ENCODE results near the gene ZMIZ1. TPM values are rescaled to one million over a fixed set of nuclear protein-coding genes. Genes with fewer than 3 reads are reported as not detected.

Gene ZMIZ1
- total RNA-seq, 5 donors from 2014 or later (not counting 1 experiment from before 2014, with no cell fraction given), result 16.8 to 27.1 (median 21.2) TPM

DNA sequence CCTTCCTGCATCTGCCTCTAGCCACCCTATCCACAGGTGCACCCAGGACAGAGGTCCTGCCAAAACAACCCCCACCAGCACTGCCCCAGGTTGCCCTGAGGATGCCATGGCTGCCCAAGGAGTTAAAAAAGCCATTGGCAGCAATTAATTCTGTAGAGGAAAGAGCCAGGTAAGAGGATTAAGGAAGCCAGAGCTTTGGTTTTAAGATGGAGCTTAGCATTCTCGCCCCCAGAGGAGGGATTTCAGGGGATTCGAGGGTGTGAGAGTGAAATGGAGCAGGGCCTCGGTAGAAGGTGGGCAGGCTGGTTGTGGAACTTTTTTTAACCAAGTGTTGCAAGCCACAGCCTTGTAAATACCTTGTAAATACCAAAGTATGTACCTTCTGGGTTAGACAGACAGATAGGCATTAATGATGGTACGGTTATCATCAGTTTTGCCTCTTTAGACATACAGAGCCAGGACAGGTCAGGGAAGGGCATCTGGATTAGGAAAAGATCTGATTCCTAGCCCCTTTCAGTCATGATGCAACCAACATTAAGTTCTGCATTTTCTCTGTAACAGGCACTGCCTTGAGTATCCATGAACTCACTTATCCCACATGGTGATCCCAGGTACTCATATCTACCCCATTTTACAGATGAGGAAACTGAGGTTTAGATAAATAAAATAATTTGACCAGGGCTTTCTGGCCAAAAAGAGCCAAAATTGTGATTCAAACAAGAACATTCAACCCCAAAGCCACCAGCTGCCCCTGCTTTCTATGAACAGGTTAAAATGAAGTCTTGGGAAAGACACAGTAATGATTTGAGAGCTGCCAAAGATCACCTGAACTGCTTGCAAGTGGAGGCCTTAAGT is 157.9 kb downstream of the ZMIZ1 start:
- Mint-ChIP-seq H3K9me3 (no peaks in the 10 kb centered on the region), H3K36me3 (peaks cover 7% of the 10 kb centered on the region), H3K27me3 (no peaks in the 10 kb centered on the region), H3K4me3 (no peak overlapping the region), H3K27ac (no peak overlapping the region), H3K4me1 (no peaks in the 10 kb centered on the region)
- ChIA-PET POLR2A (no interaction called here), CTCF (no interaction called here)
- no peak overlapping the region for H3K4me3 ChIP-seq (ENCODE audit: control insufficient read depth in 1 of 2, extremely low read depth in 1 of 2, low read length in 1 of 2)
- H3K36me3 ChIP-seq (ENCODE audit: control insufficient read depth in 2 of 2, extremely low read depth in 1 of 2, insufficient read depth in 1 of 2, low read length in 1 of 2), result peaks cover 0 to 5% of the 10 kb centered on the region in 2 donors
- H3K27ac ChIP-seq (ENCODE audit: low read length), result no peak overlapping the region
- no peaks in the 10 kb centered on the region for H3K27me3 ChIP-seq (replicated peaks in 1 of 2; ENCODE audit: control insufficient read depth in 2 of 2, extremely low read depth in 1 of 2, insufficient read depth in 2 of 2, low read length in 1 of 2)
- DNase-seq (no peak), ATAC-seq (replicated peaks in 1 of 4) (no peak)
- no peaks in the 10 kb centered on the region for H3K4me1 ChIP-seq (ENCODE audit: control insufficient read depth in 1 of 2, extremely low read depth in 1 of 2, insufficient read depth in 2 of 2, low read length in 2 of 2)
- H3K9me3 ChIP-seq, result no peaks in the 10 kb centered on the region
- 74% methylated on average over 2 of the region's 4 CpGs for WGBS (ENCODE audit: insufficient coverage)

DNA sequence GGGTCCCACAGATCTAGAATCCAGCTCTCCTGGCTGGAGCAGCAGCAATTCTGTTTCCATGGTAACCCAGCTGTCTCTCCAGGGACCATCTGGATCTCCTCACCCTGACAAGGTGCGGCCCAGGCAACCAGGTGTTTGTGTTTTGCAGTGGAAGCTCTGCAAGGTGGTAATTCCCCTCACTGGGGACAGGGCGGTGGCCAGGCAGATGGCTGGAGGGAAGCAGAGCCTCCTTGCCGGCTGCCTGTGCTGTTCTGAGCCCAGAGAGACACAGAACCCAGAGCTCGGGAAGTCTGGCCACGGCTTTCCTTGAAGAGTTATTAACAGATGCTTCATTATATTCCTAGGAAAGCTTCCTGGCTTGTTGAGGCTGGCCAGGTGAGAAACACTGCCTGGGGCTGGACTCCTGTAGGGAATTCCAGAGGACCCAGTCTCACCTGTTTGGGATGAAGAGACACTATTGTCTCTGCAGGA is 160.3 kb downstream of the ZMIZ1 start:
- Histone ChIP-seq H3K4me3 (ENCODE audit: control insufficient read depth in 1 of 2, extremely low read depth in 1 of 2, low read length in 1 of 2) (no peak overlapping the region), H3K36me3 (ENCODE audit: control insufficient read depth in 2 of 2, extremely low read depth in 1 of 2, insufficient read depth in 1 of 2, low read length in 1 of 2) (peaks cover 0 to 5% of the 10 kb centered on the region in 2 donors), H3K9me3 (no peaks in the 10 kb centered on the region), H3K4me1 (ENCODE audit: control insufficient read depth in 1 of 2, extremely low read depth in 1 of 2, insufficient read depth in 2 of 2, low read length in 2 of 2) (no peaks in the 10 kb centered on the region), H3K27ac (ENCODE audit: low read length) (no peak overlapping the region), H3K27me3 (replicated peaks in 1 of 2; ENCODE audit: control insufficient read depth in 2 of 2, extremely low read depth in 1 of 2, insufficient read depth in 2 of 2, low read length in 1 of 2) (no peaks in the 10 kb centered on the region)
- ATAC-seq (replicated peaks in 1 of 4) (no peak), DNase-seq (no peak)
- Mint-ChIP-seq H3K27me3 (no peaks in the 10 kb centered on the region), H3K4me3 (no peak overlapping the region), H3K36me3 (peaks cover 3% of the 10 kb centered on the region), H3K4me1 (no peaks in the 10 kb centered on the region), H3K27ac (no peak overlapping the region), H3K9me3 (no peaks in the 10 kb centered on the region)
- ChIA-PET CTCF (interaction anchor here in 1 of 2 donors (0.5 kb wide), 1 partner anchor 439 kb away, joined by 5 read pairs; no protein-coding TSS in a partner anchor), POLR2A (interaction anchor here in 1 of 2 donors (0.5 kb wide), 1 partner anchor 864 kb away, joined by 3 read pairs; no protein-coding TSS in a partner anchor)
- whole genome bisulfite sequencing (ENCODE audit: insufficient coverage), result 92% methylated on average over 4 of the region's 5 CpGs

DNA sequence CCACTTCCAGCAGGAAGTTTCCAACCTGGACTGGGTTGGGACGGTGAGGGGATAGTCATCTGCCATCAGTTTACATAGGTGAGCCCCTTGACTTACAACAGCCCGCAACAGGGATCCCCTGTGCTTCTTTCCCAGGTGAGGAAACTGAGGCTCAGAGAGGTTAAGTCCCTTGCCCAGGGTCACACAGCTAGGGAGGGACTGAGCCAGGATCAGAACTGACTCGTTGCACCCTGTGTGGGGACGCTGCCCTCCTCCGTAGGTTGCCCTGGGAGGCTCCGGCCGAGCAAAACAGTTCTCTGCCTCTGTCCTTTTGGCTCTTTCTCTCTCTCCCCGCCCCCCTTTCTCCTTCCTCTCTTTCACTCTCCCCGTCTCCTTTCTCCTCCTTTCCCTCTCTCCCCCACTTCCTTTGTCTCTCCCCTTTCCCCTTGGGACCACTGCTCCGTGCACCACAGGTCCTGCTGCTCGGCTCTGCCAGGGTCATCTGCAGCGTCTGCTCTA is 161.1 kb downstream of the ZMIZ1 start:
- Histone ChIP-seq H3K27me3 (replicated peaks in 1 of 2; ENCODE audit: control insufficient read depth in 2 of 2, extremely low read depth in 1 of 2, insufficient read depth in 2 of 2, low read length in 1 of 2) (no peaks in the 10 kb centered on the region), H3K36me3 (ENCODE audit: control insufficient read depth in 2 of 2, extremely low read depth in 1 of 2, insufficient read depth in 1 of 2, low read length in 1 of 2) (peaks cover 0 to 5% of the 10 kb centered on the region in 2 donors), H3K4me3 (ENCODE audit: control insufficient read depth in 1 of 2, extremely low read depth in 1 of 2, low read length in 1 of 2) (no peak overlapping the region), H3K9me3 (no peaks in the 10 kb centered on the region), H3K27ac (ENCODE audit: low read length) (no peak overlapping the region), H3K4me1 (ENCODE audit: control insufficient read depth in 1 of 2, extremely low read depth in 1 of 2, insufficient read depth in 2 of 2, low read length in 2 of 2) (no peaks in the 10 kb centered on the region)
- ChIA-PET POLR2A (no interaction called here), CTCF (no interaction called here)
- no peaks in the 10 kb centered on the region for H3K9me3 Mint-ChIP-seq
- ATAC-seq (replicated peaks in 1 of 4), result no peak
- no peak overlapping the region for H3K27ac Mint-ChIP-seq
- H3K4me1 Mint-ChIP-seq, result no peaks in the 10 kb centered on the region
- no peaks in the 10 kb centered on the region for H3K27me3 Mint-ChIP-seq
- WGBS (ENCODE audit: insufficient coverage), result 89% methylated on average over 12 of the region's 12 CpGs
- no peak for DNase-seq
- H3K36me3 Mint-ChIP-seq, result no peaks in the 10 kb centered on the region
- H3K4me3 Mint-ChIP-seq, result no peak overlapping the region

DNA sequence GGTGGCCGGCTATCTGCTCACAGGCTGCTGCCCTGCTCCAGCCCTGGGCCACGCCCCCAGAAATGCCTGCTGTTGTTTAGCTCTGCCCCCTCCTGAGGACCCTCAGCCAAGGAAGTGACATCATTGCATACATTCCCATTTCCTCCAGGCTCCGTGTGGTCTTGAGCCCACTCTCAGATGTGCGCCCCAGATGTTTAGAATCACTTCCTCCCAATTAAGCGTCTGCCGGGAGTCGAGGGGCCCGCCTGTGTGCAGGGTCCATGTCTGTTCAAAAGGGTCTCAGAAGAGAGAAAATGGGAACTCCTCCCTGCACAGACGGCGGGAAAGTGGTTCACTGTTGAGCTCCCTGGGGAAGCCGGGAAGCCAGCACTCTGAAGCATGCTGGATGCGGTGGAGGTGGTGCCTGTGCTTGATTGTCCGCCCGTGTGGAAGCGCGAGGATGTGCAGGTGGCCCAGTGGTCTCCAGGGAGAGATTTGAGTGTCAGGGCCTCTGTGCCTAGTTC is 161.6 kb downstream of the ZMIZ1 start:
- ChIA-PET POLR2A (interaction anchor here in 1 of 2 donors (0.7 kb wide), 1 partner anchor 8 kb away, joined by 4 read pairs; no protein-coding TSS in a partner anchor), CTCF (interaction anchor here in 1 of 2 donors (0.5 kb wide), 1 partner anchor 717 kb away, joined by 3 read pairs; no protein-coding TSS in a partner anchor)
- H3K27ac Mint-ChIP-seq, result no peak overlapping the region
- ATAC-seq (replicated peaks in 1 of 4) (no peak), DNase-seq (no peak)
- H3K36me3 Mint-ChIP-seq, result peaks cover 2% of the 10 kb centered on the region
- no peak overlapping the region for H3K27ac ChIP-seq (ENCODE audit: low read length)
- no peaks in the 10 kb centered on the region for H3K9me3 Mint-ChIP-seq
- H3K27me3 Mint-ChIP-seq, result no peaks in the 10 kb centered on the region
- no peak overlapping the region for H3K4me3 ChIP-seq (ENCODE audit: control insufficient read depth in 1 of 2, extremely low read depth in 1 of 2, low read length in 1 of 2)
- no peaks in the 10 kb centered on the region for H3K4me1 ChIP-seq (ENCODE audit: control insufficient read depth in 1 of 2, extremely low read depth in 1 of 2, insufficient read depth in 2 of 2, low read length in 2 of 2)
- H3K4me3 Mint-ChIP-seq, result no peak overlapping the region
- no peaks in the 10 kb centered on the region for H3K4me1 Mint-ChIP-seq
- 85% methylated on average over 11 of the region's 16 CpGs for WGBS (ENCODE audit: insufficient coverage)
- H3K36me3 ChIP-seq (ENCODE audit: control insufficient read depth in 2 of 2, extremely low read depth in 1 of 2, insufficient read depth in 1 of 2, low read length in 1 of 2), result peaks cover 0 to 5% of the 10 kb centered on the region in 2 donors
- no peaks in the 10 kb centered on the region for H3K27me3 ChIP-seq (replicated peaks in 1 of 2; ENCODE audit: control insufficient read depth in 2 of 2, extremely low read depth in 1 of 2, insufficient read depth in 2 of 2, low read length in 1 of 2)
- H3K9me3 ChIP-seq, result no peaks in the 10 kb centered on the region

DNA sequence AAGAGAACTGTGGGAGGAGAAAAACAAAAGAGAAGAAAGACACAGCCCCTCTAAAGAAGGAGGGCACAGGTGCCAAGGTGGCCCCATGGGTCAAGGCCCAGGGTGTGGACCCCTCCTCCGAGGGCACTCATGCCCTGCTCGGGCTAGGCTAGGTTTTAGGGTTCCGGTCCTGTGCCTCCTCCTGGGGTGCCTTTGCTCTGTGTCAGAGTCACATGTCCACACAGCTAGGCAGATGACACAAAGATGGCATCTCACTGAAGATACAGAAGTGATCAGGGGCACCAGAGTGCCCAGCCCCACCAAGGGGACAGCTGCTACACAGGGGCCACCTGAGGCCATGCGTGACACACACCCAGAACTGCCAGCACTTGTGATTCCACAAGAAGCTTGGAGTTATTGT is 162.1 kb downstream of the ZMIZ1 start:
- Mint-ChIP-seq H3K27me3 (no peaks in the 10 kb centered on the region), H3K27ac (no peak overlapping the region), H3K4me1 (no peaks in the 10 kb centered on the region), H3K4me3 (no peak overlapping the region), H3K9me3 (no peaks in the 10 kb centered on the region), H3K36me3 (peaks cover 3% of the 10 kb centered on the region)
- no peaks in the 10 kb centered on the region for H3K9me3 ChIP-seq
- no peak overlapping the region for H3K4me3 ChIP-seq (ENCODE audit: control insufficient read depth in 1 of 2, extremely low read depth in 1 of 2, low read length in 1 of 2)
- H3K27me3 ChIP-seq (replicated peaks in 1 of 2; ENCODE audit: control insufficient read depth in 2 of 2, extremely low read depth in 1 of 2, insufficient read depth in 2 of 2, low read length in 1 of 2), result no peaks in the 10 kb centered on the region
- CTCF ChIA-PET, result interaction anchor here in 1 of 2 donors (0.5 kb wide), 1 partner anchor 718 kb away, joined by 3 read pairs; no protein-coding TSS in a partner anchor
- no peak overlapping the region for H3K27ac ChIP-seq (ENCODE audit: low read length)
- WGBS (ENCODE audit: insufficient coverage), result 92% methylated on average over 4 of the region's 4 CpGs
- POLR2A ChIA-PET, result interaction anchor here in 1 of 2 donors (0.7 kb wide), 1 partner anchor 8 kb away, joined by 4 read pairs; no protein-coding TSS in a partner anchor
- no peak for DNase-seq
- H3K4me1 ChIP-seq (ENCODE audit: control insufficient read depth in 1 of 2, extremely low read depth in 1 of 2, insufficient read depth in 2 of 2, low read length in 2 of 2), result no peaks in the 10 kb centered on the region
- H3K36me3 ChIP-seq (ENCODE audit: control insufficient read depth in 2 of 2, extremely low read depth in 1 of 2, insufficient read depth in 1 of 2, low read length in 1 of 2), result peaks cover 0 to 3% of the 10 kb centered on the region in 2 donors
- no peak for ATAC-seq (replicated peaks in 1 of 4)

DNA sequence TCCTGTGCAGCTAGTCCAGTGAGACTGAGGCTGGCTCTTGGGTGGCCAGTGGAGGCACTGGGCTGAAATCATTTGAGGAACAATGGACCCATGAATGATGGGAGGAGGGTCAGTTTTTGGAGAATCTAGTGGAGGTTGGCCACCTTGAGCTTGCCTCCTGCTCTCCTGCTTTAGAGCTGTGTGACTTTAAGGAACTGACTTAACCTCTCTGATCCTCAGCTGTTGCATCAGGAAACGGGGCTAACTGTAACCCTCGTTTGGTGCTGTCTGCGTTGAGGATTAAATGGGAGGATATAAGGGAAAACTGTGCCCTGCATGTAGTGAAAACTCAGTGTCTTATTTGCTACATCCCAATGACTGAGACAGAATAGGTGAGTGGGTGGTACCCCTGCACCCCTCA is 163.1 kb downstream of the ZMIZ1 start:
- Histone ChIP-seq H3K4me3 (ENCODE audit: control insufficient read depth in 1 of 2, extremely low read depth in 1 of 2, low read length in 1 of 2) (no peak overlapping the region), H3K27me3 (replicated peaks in 1 of 2; ENCODE audit: control insufficient read depth in 2 of 2, extremely low read depth in 1 of 2, insufficient read depth in 2 of 2, low read length in 1 of 2) (no peaks in the 10 kb centered on the region), H3K27ac (ENCODE audit: low read length) (no peak overlapping the region), H3K9me3 (no peaks in the 10 kb centered on the region), H3K4me1 (ENCODE audit: control insufficient read depth in 1 of 2, extremely low read depth in 1 of 2, insufficient read depth in 2 of 2, low read length in 2 of 2) (no peaks in the 10 kb centered on the region), H3K36me3 (ENCODE audit: control insufficient read depth in 2 of 2, extremely low read depth in 1 of 2, insufficient read depth in 1 of 2, low read length in 1 of 2) (no peaks in the 10 kb centered on the region)
- ATAC-seq (replicated peaks in 1 of 4), result no peak
- Mint-ChIP-seq H3K4me1 (peaks cover 0 to 5% (median 0%) of the 10 kb centered on the region in 3 donors), H3K36me3 (peaks cover 3% of the 10 kb centered on the region), H3K4me3 (no peak overlapping the region), H3K27me3 (no peaks in the 10 kb centered on the region), H3K9me3 (no peaks in the 10 kb centered on the region), H3K27ac (no peak overlapping the region)
- 67% methylated on average over 1 of the region's 3 CpGs for WGBS (ENCODE audit: insufficient coverage)
- DNase-seq, result no peak
- POLR2A ChIA-PET, result no interaction called here
- CTCF ChIA-PET, result no interaction called here

Data from T-cell (primary cell).